Mucosa of gallbladder (tissue), 1 donor: Measurements from ENCODE around the gene INHA. TPM values are rescaled to one million over a fixed set of nuclear protein-coding genes. Genes with fewer than 3 reads are reported as not detected.

Experiments used
- DNase-seq: peaks from one replicate; pipeline ENCODE4 v3.0.0-alpha.2; 2020; ENCODE audit warnings: low spot score
- total RNA-seq: library from RNA; stranded (reverse); gene quantifications from one replicate; pipeline ENCODE4 v1.2.1, GENCODE V29; 2021
- donor health status: DM: no; HTN: no; CAD: no.

INHA gene
- total RNA-seq, 1 donor from 2014 or later = 0.37 TPM

- DNase-seq = no peak
Measured at GRCh38 chr2:219574484-219575311, 2.6 kb downstream of the INHA start.

GRCh38 chr2:219575566-219576504, 3.7 kb downstream of the INHA start:
- no peak for DNase-seq

GRCh38 chr2:219576505-219577388, 4.6 kb downstream of the INHA start:
- DNase-seq = no peak

- no peak for DNase-seq
Measured at GRCh38 chr2:219578811-219579613, 6.9 kb downstream of the INHA start.

GRCh38 chr2:219581346-219581745, 9.2 kb downstream of the INHA start:
- no peak for DNase-seq

- no peak for DNase-seq
Measured at GRCh38 chr2:219591091-219591490, 19.0 kb downstream of the INHA start.

- DNase-seq = no peak
Measured at GRCh38 chr2:219592736-219593135, 20.6 kb downstream of the INHA start.

GRCh38 chr2:219593154-219593553, 21.0 kb downstream of the INHA start:
- no peak for DNase-seq

GRCh38 chr2:219595256-219595655, 23.1 kb downstream of the INHA start:
- DNase-seq = no peak

- DNase-seq = no peak
Measured at GRCh38 chr2:219596954-219597551, 24.9 kb downstream of the INHA start.

- peak; percentile 96 for DNase-seq
Measured at GRCh38 chr2:219597552-219598307, 25.6 kb downstream of the INHA start, which contains the start of gene STK11IP. TSS of gene STK11IP (plus strand) at chr2:219597857. CDS start at chr2:219598120, 263 bp downstream.

GRCh38 chr2:219598308-219599078, 26.4 kb downstream of the INHA start:
- no peak for DNase-seq

- no peak for DNase-seq
Measured at GRCh38 chr2:219603771-219604170, 31.7 kb downstream of the INHA start.

GRCh38 chr2:219605607-219605954, 33.5 kb downstream of the INHA start:
- DNase-seq = no peak

- no peak for DNase-seq
Measured at GRCh38 chr2:219607931-219608330, 35.8 kb downstream of the INHA start.

GRCh38 chr2:219608399-219608964, 36.4 kb downstream of the INHA start:
- no peak for DNase-seq

- no peak for DNase-seq
Measured at GRCh38 chr2:219609149-219609750, 37.1 kb downstream of the INHA start.

- DNase-seq = no peak
Measured at GRCh38 chr2:219611306-219611705, 39.2 kb downstream of the INHA start.
